ENCODE results near the gene TGFBR3.

GRCh38 chr1:91689641-91690481 is 196.1 kb downstream of the TGFBR3 start:
- no peak for TF ChIP-seq EZH2 (IDR thresholded peaks at IDR 0.05; ENCODE audit: borderline replicate concordance, low read length)
- TF ChIP-seq CTCF (IDR thresholded peaks at IDR 0.05; ENCODE audit: low read length) = no peak
